ENCODE results near the gene APOL4.

The APOL4 gene

GRCh38 chr22:36218648-36219193 lies 17.1 kb upstream of the APOL4 start:
- no peaks in the 10 kb centered on the region for H3K9me3 ChIP-seq (ENCODE audit: insufficient read depth, low read length, severe bottlenecking)
- no peaks in the 10 kb centered on the region for H3K79me2 ChIP-seq (ENCODE audit: insufficient read depth, low read length)
- H3K27me3 ChIP-seq (ENCODE audit: insufficient read depth, low read length, poor library complexity): no peaks in the 10 kb centered on the region
- TF ChIP-seq EZH2 (IDR thresholded peaks at IDR 0.05; ENCODE audit: borderline replicate concordance, low read depth, low read length, severe bottlenecking) (no peak), CTCF (IDR thresholded peaks at IDR 0.05; ENCODE audit: borderline replicate concordance, extremely low read depth, low read length, poor library complexity, severe bottlenecking) (no peak)
- no peak overlapping the region for H2AFZ ChIP-seq (ENCODE audit: low read depth, low read length)
- no peaks in the 10 kb centered on the region for H4K20me1 ChIP-seq (ENCODE audit: insufficient read depth, low read length)
- no peaks in the 10 kb centered on the region for H3K36me3 ChIP-seq (ENCODE audit: insufficient read depth, low read length)
- H3K4me3 ChIP-seq (ENCODE audit: low read depth in 1 of 2, low read length in 2 of 2): no peak overlapping the region
- H3K9ac ChIP-seq (ENCODE audit: low read depth, low read length): no peak overlapping the region
- peaks cover 6% of the 10 kb centered on the region; the same call in 1 of the 2 replicates for H3K4me1 ChIP-seq (ENCODE audit: insufficient read depth, low read length)
- no peak overlapping the region for H3K4me2 ChIP-seq (ENCODE audit: insufficient read depth, low read length)
- ATAC-seq (ENCODE audit: insufficient read depth, low read depth) (no peak), DNase-seq (no peak)
- no peak overlapping the region for H3K27ac ChIP-seq (ENCODE audit: low read length)

- Histone ChIP-seq H3K79me2 (ENCODE audit: insufficient read depth, low read length) (no peaks in the 10 kb centered on the region), H3K36me3 (ENCODE audit: insufficient read depth, low read length) (no peaks in the 10 kb centered on the region), H3K4me3 (ENCODE audit: low read depth in 1 of 2, low read length in 2 of 2) (no peak overlapping the region), H3K9me3 (ENCODE audit: insufficient read depth, low read length, severe bottlenecking) (no peaks in the 10 kb centered on the region), H3K4me2 (ENCODE audit: insufficient read depth, low read length) (no peak overlapping the region), H3K27me3 (ENCODE audit: insufficient read depth, low read length, poor library complexity) (no peaks in the 10 kb centered on the region), H2AFZ (ENCODE audit: low read depth, low read length) (no peak overlapping the region), H3K9ac (ENCODE audit: low read depth, low read length) (no peak overlapping the region), H3K27ac (ENCODE audit: low read length) (no peak overlapping the region), H4K20me1 (ENCODE audit: insufficient read depth, low read length) (no peaks in the 10 kb centered on the region; the same call in 1 of the 2 replicates), H3K4me1 (ENCODE audit: insufficient read depth, low read length) (peaks cover 3% of the 10 kb centered on the region)
- ATAC-seq (ENCODE audit: insufficient read depth, low read depth) (no peak), DNase-seq (no peak)
- no peak for TF ChIP-seq CTCF (IDR thresholded peaks at IDR 0.05; ENCODE audit: borderline replicate concordance, extremely low read depth, low read length, poor library complexity, severe bottlenecking)
- no peak for TF ChIP-seq EZH2 (IDR thresholded peaks at IDR 0.05; ENCODE audit: borderline replicate concordance, low read depth, low read length, severe bottlenecking)
Measured at GRCh38 chr22:36215981-36216380, 14.4 kb upstream of the APOL4 start.

GRCh38 chr22:36213586-36213985 lies 12.0 kb upstream of the APOL4 start:
- TF ChIP-seq CTCF (IDR thresholded peaks at IDR 0.05; ENCODE audit: borderline replicate concordance, extremely low read depth, low read length, poor library complexity, severe bottlenecking): no peak
- no peak for TF ChIP-seq EZH2 (IDR thresholded peaks at IDR 0.05; ENCODE audit: borderline replicate concordance, low read depth, low read length, severe bottlenecking)
- Histone ChIP-seq H3K79me2 (ENCODE audit: insufficient read depth, low read length) (no peaks in the 10 kb centered on the region), H3K9ac (ENCODE audit: low read depth, low read length) (no peak overlapping the region), H2AFZ (ENCODE audit: low read depth, low read length) (no peak overlapping the region), H3K27ac (ENCODE audit: low read length) (no peak overlapping the region), H3K4me3 (ENCODE audit: low read depth in 1 of 2, low read length in 2 of 2) (no peak overlapping the region), H3K36me3 (ENCODE audit: insufficient read depth, low read length) (no peaks in the 10 kb centered on the region), H4K20me1 (ENCODE audit: insufficient read depth, low read length) (no peaks in the 10 kb centered on the region; the same call in 1 of the 2 replicates), H3K4me1 (ENCODE audit: insufficient read depth, low read length) (peaks cover 12% of the 10 kb centered on the region), H3K9me3 (ENCODE audit: insufficient read depth, low read length, severe bottlenecking) (no peaks in the 10 kb centered on the region), H3K27me3 (ENCODE audit: insufficient read depth, low read length, poor library complexity) (no peaks in the 10 kb centered on the region), H3K4me2 (ENCODE audit: insufficient read depth, low read length) (no peak overlapping the region)
- DNase-seq (no peak), ATAC-seq (ENCODE audit: insufficient read depth, low read depth) (no peak)

All from DND-41 (cell line).